Activated T-cell treated with anti-CD3 and anti-CD28 coated beads, Interleukin-2, amount 50 U/mL, for 1 hour (primary cell): Measurements from ENCODE around the gene DPM2.

Source experiments
- DNase-seq: peaks from one replicate; pipeline ENCODE4 v3.0.0-alpha.2; 2020

The DPM2 gene, protein sequence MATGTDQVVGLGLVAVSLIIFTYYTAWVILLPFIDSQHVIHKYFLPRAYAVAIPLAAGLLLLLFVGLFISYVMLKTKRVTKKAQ

GRCh38 chr9:127937388-127938297 lies at the start of gene DPM2:
Gene DPM2, minus strand, starts transcription at chr9:127937854. Its CDS starts 34 bp downstream, at chr9:127937820.
- peak; percentile 83 for DNase-seq

DNA sequence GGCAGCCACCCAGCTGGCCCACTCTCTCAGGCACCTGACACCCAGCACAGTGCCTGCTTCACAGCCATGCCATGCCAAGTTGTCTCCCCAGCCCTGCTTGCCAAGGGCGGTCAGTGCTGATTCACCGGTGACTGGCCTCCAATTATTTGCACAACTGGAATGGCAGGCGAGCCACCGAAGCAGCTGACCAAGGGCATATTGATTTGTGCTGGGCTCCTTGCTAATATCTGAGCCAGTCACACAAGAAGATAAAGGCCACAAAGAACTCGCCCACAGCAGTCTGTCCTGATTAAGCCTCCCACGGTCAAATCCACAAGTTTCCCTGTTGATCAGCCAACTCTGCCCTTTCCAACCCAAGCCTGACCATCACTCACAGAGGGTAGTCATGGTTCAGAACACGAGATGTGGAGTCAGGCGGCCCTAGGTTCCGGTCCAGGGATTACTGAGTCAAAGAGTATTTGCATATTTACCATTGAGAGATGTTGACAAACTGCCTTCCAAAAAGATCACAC lies 49.5 kb upstream of the DPM2 start:
- DNase-seq, result no peak

DNA sequence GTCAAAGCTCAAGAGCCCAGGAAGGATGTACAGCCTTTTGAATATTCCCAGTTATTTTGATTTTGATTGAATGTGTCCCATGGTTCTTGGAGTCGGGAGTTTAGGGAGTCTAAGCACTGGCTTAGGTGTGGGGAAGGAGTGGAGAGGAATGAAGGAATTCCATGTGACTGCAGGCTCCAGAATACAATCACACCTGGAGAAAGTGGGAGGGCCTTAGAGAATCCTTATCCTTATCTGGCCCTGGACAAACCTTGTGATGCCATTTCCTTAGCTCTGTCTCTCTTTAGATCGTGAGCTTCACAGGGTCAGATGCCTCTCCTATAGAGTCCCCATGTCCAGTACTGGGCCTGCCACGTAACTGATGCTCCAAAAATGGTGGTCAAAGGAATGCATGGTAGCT lies 47.4 kb upstream of the DPM2 start:
- DNase-seq, result no peak

DNA sequence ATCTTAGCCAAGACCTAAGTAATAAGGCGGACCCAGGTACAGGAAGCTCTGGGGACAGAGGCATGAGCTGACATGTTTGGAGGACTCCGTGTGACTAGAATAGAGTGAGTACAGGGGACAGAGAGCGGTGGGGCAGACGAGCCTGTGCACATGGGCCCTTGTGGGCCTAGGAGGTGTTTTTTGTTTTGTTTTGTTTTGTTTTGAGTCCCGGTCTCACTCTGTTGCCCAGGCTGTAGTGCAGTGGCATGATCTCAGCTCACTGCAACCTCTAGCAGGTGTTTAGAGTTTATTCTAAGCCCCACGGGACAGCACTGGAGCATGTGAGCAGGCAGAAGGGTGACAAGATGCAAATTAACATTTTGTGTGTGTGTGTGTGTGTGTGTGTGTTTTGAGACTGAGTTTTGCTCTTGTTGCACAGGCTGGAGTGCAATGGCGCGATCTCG lies 46.2 kb upstream of the DPM2 start:
- DNase-seq, result no peak

DNA sequence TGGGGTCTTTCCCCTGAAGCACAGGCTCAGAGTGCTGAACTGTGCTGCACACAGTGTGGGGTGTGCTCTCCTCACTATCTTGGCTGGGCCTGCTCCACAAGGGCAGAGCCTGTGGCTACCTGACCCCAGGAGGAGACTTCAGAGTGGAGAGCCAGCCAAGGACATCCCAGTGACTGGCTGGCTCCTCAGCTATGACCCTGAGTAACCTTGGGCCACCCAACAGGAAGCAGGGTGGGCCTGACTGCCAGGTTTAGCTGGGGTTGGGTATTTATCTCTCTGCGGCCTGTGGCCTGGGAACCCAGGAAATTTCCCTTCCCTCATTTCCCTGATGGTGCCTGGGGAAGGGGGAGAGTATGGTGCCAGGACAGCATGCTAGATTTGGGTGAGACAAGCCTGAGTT lies 45.3 kb upstream of the DPM2 start:
- no peak for DNase-seq

DNA sequence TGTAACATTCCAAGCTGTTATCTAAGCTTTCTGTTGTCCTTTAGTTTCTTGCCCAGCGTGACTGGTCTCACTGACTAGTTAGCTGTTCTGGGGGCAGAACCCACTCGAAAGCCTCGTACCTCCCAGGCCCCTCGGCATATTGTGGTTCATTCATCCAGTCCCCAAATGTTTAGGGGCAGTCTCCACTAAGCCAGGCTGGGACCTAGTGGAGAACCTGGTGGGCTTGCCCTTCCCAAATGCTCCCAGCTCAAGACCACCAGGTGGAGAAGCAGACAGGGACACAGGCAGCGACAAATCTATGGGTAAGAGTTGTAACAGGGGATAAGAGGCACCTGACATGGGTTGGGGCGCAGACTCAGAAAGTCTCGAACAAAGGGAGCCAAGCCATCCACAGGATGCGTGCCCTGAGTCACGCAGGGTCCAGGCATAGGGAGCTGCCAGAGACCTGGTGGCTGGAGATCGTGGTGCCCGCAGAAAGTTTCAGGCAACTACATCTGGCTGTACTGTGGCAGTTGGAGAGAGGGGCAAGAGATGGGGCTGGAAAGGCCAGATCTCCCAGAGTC lies 44.0 kb upstream of the DPM2 start:
- peak; percentile 50 for DNase-seq

DNA sequence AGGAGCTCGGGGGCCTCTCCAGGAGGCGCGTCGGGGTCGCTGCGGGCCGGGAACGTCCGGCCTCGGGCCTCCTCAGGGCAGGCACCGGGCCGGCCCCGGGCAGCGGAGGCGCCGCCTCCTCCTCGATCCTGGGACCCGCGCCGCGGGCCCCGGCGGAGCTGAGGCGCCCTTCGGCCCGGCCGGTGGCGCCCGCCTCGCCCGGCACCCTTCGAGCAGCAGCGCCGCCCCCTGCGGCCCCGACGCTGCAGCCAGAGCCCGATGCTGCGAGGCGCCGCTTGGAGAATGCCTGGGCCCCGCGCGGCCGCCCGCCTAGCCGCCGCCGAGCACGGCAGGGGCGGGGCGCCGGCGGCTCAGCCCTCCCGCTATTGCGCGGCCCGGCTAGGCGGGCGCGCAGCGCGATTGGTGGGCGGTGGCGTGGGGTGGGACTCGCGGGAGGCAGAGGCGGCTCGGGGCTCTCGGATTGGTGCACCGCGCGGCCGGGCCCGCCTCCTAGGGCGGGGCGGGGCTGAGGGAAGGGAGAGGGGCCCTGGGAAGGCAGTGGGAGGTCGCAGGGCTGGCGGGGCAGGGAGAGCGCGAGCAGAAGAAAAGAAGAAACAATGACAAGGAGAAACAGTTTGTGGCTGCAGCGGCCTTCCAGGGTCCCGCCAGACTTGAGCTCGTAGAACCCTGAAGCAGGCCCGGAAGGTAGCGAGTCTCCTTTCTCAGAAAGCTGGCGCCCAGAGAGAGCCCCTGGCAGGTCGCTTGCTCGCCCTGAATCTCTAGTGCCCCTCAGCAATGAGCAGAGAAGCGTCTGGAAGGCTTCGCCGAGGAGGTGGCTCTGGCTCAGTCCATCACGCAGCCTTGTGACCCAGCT lies 43.3 kb upstream of the DPM2 start, which contains the start of gene EEIG1:
EEIG1 (minus strand) TSS at position 284 of the 853 bp plus-strand sequence. CDS start 852 bp downstream, outside the sequence.
- DNase-seq, result peak; percentile 98

DNA sequence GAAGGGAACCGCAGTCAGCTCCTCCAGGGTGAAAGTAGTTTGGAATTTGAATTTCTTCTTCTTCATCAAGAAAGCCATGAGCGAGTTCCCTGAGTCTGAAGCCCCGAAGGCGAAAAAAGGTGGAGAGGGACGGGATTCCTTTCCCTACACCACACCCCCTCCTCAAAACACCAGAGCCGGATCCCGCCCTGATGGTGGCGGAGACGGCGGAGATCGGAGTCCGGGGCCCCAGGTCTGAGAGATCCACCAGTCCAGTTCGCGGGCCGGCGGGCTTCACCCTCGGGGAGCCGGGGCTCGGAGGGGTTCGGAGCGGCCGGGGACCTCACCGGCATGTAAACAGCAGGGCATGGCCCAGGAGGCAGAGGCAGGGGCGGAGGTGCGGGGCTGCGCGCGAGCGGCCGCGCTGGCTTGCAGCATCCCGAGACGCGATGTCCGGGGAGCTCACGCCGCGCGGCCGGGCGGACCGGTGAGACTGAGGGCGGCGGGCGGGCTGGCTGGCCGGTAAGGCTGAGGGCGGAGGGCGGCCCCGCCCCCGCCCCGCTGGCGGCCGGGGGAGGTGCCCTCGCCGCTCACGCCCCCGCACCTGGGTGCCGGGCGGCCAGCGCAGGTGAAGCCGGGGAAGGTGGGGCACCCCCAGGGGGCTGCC lies 42.5 kb upstream of the DPM2 start:
- peak; percentile 70 for DNase-seq

GRCh38 chr9:127979333-127980059 lies 41.8 kb upstream of the DPM2 start:
- DNase-seq, result peak; percentile 55

- DNase-seq, result peak; percentile 29
These were observed 41.3 kb upstream of the DPM2 start for GRCh38 chr9:127979015-127979332.

DNA sequence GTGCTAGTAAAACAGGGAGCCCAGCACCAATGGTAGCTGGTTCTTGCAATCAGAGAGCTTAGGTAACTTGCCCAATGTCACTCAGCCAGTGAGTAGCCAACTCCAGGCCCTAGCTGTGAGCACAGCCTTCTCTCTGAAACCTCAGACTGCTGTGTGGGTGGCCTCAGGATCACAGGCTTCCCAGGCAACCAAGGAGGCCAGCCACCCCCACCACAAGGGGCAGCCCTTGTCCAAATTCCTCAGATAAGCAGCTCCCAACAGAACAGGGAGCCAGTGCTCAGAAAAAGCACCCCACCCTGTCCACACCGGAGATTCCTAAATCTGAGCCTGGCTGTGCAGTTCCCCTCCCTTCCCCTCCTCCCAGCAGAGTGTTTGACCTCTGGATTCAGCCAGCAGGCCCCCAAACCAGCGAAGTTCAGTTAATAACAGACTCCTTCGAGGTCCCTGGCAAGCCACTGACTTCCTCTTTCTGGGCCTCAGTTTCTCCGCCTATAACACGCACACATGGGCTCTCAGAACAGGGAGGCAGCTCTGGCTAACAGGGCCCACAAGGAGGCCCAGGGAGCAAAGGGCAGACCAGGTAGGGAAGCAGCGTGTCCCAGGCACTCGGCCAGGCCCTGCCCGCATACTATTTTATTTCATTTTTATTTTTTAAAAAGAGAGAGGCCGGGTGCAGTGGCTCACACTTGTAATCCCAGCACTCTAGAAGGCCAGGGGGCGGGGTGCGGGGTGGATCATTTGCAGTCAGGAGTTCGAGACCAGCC lies 40.4 kb upstream of the DPM2 start:
- peak; percentile 34 for DNase-seq

GRCh38 chr9:127977009-127977883 lies 39.6 kb upstream of the DPM2 start:
- DNase-seq, result peak; percentile 34

GRCh38 chr9:127976498-127976897 lies 38.8 kb upstream of the DPM2 start:
- peak; percentile 62 for DNase-seq

- DNase-seq, result peak; percentile 36
These were observed 38.0 kb upstream of the DPM2 start for GRCh38 chr9:127975376-127976315.

DNA sequence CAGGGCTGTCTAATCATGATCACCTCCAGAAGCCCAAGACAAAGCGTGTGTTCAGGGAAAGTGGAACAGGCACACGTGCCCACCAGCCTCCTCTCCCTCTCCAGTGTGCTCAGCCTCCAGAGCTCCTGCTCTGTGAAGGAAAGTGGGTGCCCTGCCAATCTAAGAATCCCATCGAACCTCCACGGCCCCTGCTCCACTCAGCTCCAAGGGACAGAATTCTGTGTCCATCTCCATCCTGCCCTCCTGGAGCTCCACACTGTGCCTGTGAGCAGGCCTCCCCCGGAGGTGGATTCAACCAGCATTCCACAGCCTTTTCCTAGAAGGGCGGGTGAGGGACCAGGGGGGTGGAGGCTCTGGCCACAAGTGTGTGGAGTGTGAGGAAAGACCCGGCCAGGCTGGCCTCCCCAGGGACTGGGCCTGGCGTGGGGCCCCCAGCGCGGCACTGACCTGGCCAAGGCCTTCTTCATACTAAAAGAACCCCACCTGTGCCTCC lies 37.2 kb upstream of the DPM2 start:
- DNase-seq, result no peak

DNA sequence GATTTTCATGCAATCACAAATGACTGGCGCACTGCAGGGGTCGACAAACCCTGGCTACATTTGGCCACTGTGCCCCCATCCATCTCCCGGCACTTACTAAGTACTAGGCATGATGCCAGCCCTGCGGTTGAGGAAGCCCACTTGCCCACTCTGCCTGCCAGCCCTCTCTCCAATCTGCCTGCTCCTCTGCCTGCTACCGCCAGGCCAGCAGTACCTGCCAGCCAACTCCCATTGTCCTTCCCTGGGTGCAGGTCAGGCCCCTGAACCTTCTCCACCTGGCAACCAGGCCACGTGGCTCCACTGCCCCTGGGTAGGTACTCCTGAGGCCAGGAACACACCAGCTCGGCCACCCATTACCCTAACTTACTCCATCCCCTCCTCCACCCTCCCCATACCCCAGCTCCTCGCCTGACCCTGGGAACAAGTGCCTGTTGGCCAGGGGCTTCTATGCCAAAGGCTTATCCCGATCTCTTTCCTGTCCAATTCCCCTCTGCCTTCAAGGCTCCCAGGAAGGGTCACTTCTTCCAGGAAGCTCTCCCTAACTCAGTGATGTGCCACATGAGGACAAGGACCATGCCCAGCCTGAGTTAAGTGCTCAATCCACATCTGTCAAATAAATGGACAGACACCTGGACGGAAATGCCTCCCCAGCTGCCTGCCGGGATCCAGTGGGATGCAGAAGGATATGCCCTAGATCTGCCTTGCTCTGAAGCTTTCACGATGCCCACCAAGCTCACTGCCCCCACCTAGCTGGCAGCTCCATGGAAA lies 36.5 kb upstream of the DPM2 start:
- DNase-seq, result no peak

- DNase-seq, result peak; percentile 39
These were observed 35.7 kb upstream of the DPM2 start for GRCh38 chr9:127973169-127974000.
